Kidney (tissue), 14 donors: Measurements from ENCODE around the gene FBN2. TPM values are rescaled to one million over a fixed set of nuclear protein-coding genes. Genes with fewer than 3 reads are reported as not detected.

ENCODE experiments used
- DNase-seq, 5 donors: peaks; one replicate each; pipeline ENCODE4 v3.0.0-alpha.2; 2013 to 2020
- FAIRE-seq: peaks from 2 replicates; lab custom pipeline; 2012; peaks lifted over from hg19 to GRCh38; lab: Jason Lieb, UNC
- H3K27ac ChIP-seq, 2 donors: one replicate each; pipeline ENCODE4 v1.7.0; 2013; ENCODE audit warnings: low read depth in 2 of 2, low read length in 2 of 2, inconsistent platforms in 1 of 2
- H3K27me3 ChIP-seq: one replicate; pipeline ENCODE4 v1.7.1; 2013; ENCODE audit warnings: low read length, inconsistent platforms; ENCODE audit not compliant: control insufficient read depth, insufficient read depth
- H3K36me3 ChIP-seq, 3 donors: one replicate each; pipeline versions ENCODE4 v1.7.0 to v1.7.1; 2013; ENCODE audit warnings: low read length in 3 of 3, control low read depth in 1 of 3, inconsistent platforms in 1 of 3; ENCODE audit not compliant: insufficient read depth in 3 of 3, control insufficient read depth in 2 of 3
- H3K4me1 ChIP-seq, 3 donors: one replicate each; pipeline versions ENCODE4 v1.7.0 to v1.7.1; 2013; ENCODE audit warnings: low read length in 3 of 3, inconsistent platforms in 1 of 3, low read depth in 1 of 3; ENCODE audit not compliant: control insufficient read depth in 2 of 3, insufficient read depth in 2 of 3
- H3K4me3 ChIP-seq, 3 donors: one replicate each; pipeline versions ENCODE4 v1.7.0 to v1.8.1; 2013; ENCODE audit warnings: low read length in 3 of 3, control low read depth in 1 of 3, inconsistent platforms in 1 of 3
- H3K9ac ChIP-seq, 3 donors: one replicate each; pipeline versions ENCODE4 v1.7.0 to v1.7.1; 2013; ENCODE audit warnings: low read length in 3 of 3, control low read depth in 1 of 3, inconsistent platforms in 1 of 3
- H3K9me3 ChIP-seq, 3 donors: one replicate each; pipeline versions ENCODE4 v1.7.0 to v1.7.1; 2013; ENCODE audit warnings: low read length in 3 of 3, control low read depth in 1 of 3, inconsistent platforms in 1 of 3; ENCODE audit not compliant: control insufficient read depth in 2 of 3, insufficient read depth in 1 of 3
- CTCF ChIP-seq: IDR thresholded peaks from 3 replicates; pipeline ENCODE4 v1.5.1; 2012; ENCODE audit warnings: mild to moderate bottlenecking, moderate library complexity, borderline replicate concordance; ENCODE audit not compliant: insufficient read depth; ENCODE audit errors: extremely low read depth
- intact Hi-C: fragments of 100-400 bp; cut with DNase I; formaldehyde crosslinking; loops from one replicate; pipeline ENCODE4 v1.11.1; 2022
- polyA plus RNA-seq: library from polyadenylated mRNA; stranded (reverse); fragments of 350-450 nt; fragmentation: Illumina TruSeq; extraction: RNeasy Lipid Tissue Mini Kit (QIAGEN cat#74804); gene quantifications from one replicate; pipeline ENCODE4 v1.2.3, GENCODE V29; 2014; ENCODE audit warnings: low read depth, low replicate concordance; ENCODE audit not compliant: insufficient read depth
- total RNA-seq: library from RNA; stranded (reverse); fragmentation: NEBNext Ultra II Directional; extraction: Animal tissue kit (Norgen Biotek cat#: 25700); gene quantifications from one replicate; pipeline ENCODE4 v1.2.1, GENCODE V29; 2021
- donor health status: control.
- donor health status: control.
- donor health status: control.
- donor health status: control.
- donor health status: control.
- donor health status: DM: yes; HTN: yes; CAD: no.
- donor health status: Normal renal cell carcinoma (clear cell type).

Gene FBN2
- total and polyA plus RNA-seq, 2 donors from 2014 or later = 0.11 to 1.0 TPM

- DNase-seq (no peak), FAIRE-seq (no peak)
- Histone ChIP-seq H3K36me3 (no peaks in the 10 kb centered on the region), H3K27me3 (no peaks in the 10 kb centered on the region), H3K4me1 (no peaks in the 10 kb centered on the region), H3K9me3 (no peaks in the 10 kb centered on the region), H3K9ac (no peak overlapping the region), H3K4me3 (no peak overlapping the region), H3K27ac (no peak overlapping the region)
- no peak for TF ChIP-seq CTCF
- intact Hi-C loops = loop anchor here (10.0 kb wide), 1 partner anchor 279 kb away; no protein-coding TSS in a partner anchor
Observed at GRCh38 chr5:128493657-128494329, 44.3 kb downstream of the FBN2 start.

- Histone ChIP-seq H3K4me1 (no peaks in the 10 kb centered on the region), H3K36me3 (no peaks in the 10 kb centered on the region), H3K9ac (no peak overlapping the region), H3K4me3 (no peak overlapping the region), H3K27me3 (no peaks in the 10 kb centered on the region), H3K9me3 (no peaks in the 10 kb centered on the region), H3K27ac (no peak overlapping the region)
- DNase-seq (no peak), FAIRE-seq (no peak)
- intact Hi-C loops = loop anchor here (10.0 kb wide), 1 partner anchor 276 kb away; no protein-coding TSS in a partner anchor
- TF ChIP-seq CTCF = no peak
Observed at GRCh38 chr5:128491291-128491690, 46.8 kb downstream of the FBN2 start.

DNA sequence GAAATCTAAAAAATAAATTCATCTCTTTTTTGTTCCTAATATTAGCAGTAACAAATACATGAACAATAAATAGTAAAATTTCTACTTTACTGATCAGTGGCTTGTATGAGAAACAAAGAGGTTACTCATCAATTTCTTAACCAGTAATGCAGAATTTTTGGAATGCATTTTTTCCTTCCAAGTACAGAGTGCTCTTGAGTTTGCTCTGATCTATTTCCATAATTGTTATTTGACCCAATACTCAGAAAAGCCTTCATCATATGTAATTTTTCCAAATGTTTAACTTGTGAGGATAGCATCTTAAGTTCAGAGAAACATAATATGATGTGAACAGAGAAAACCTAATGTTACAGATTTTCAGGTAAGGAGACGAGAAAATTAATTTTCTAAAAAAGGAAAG is 47.3 kb downstream of the FBN2 start:
- intact Hi-C loops = loop anchor here (10.0 kb wide), 1 partner anchor 276 kb away; no protein-coding TSS in a partner anchor
- no peaks in the 10 kb centered on the region for H3K36me3 ChIP-seq
- H3K4me3 ChIP-seq = no peak overlapping the region
- no peaks in the 10 kb centered on the region for H3K9me3 ChIP-seq
- H3K9ac ChIP-seq = no peak overlapping the region
- DNase-seq = no peak
- FAIRE-seq = no peak
- H3K27ac ChIP-seq = no peak overlapping the region
- no peaks in the 10 kb centered on the region for H3K27me3 ChIP-seq
- H3K4me1 ChIP-seq = no peaks in the 10 kb centered on the region
- no peak for TF ChIP-seq CTCF
